HCT116 (cell line): ENCODE results near the gene FOXN1. TPM values are rescaled to one million over a fixed set of nuclear protein-coding genes. Genes with fewer than 3 reads are reported as not detected.

Experiments used
- ATAC-seq: fragments of 200-7000 bp; cut with Tn5 transposase; 2 replicates; pipeline ENCODE4 v1.9.1; 2020; ENCODE audit warnings: mild to moderate bottlenecking, moderate library complexity
- BruUV-seq: library from RNA; stranded (reverse); fragments of 400-500 nt; replicated peaks from 2 replicates; lab custom pipeline; 2021; lab: Mats Ljungman, UMichigan
- CTCF ChIA-PET: fragments of 300-600 bp; sonication (Branson Sonifier 250); formaldehyde crosslinking; loops from one replicate; lab custom pipeline; 2021; ENCODE audit warnings: antibody characterized with exemption; lab: Charles Lee
- POLR2A ChIA-PET: fragments of 300-600, 350-600 bp; sonication (Branson Sonifier 250); formaldehyde crosslinking; loops from one replicate; lab custom pipeline; 2021; ENCODE audit warnings: antibody characterized with exemption; lab: Charles Lee
- RAD21 ChIA-PET, 2 experiments: fragments of 300-600 bp; sonication (Branson Sonifier 250); formaldehyde crosslinking; loops; one replicate each; lab custom pipeline; 2023; ENCODE audit warnings: low total read pairs in 2 of 2; ENCODE audit not compliant: uncharacterized antibody in 2 of 2, unreplicated experiment in 2 of 2, low non-redundant PET in 1 of 2; lab: Charles Lee
- DNase-seq: peaks from one replicate; pipeline ENCODE4 v3.0.0-alpha.2; 2010; ENCODE audit warnings: low read depth, low spot score
- H2AFZ ChIP-seq: fragments of 200-600 bp; shearing (Covaris generic), sonication (generic); 2 replicates; pipeline ENCODE4 v1.6.1; 2017; ENCODE audit warnings: low read depth, mixed run types, mixed read lengths, antibody characterized with exemption, low read length; ENCODE audit not compliant: poor library complexity, severe bottlenecking
- H3K27ac ChIP-seq: 2 replicates; pipeline ENCODE4 v1.5.1; 2012; ENCODE audit warnings: low read depth, low read length
- H3K27me3 ChIP-seq: fragments of 200-600 bp; sonication (generic); 2 replicates; pipeline ENCODE4 v1.6.1; 2016; ENCODE audit warnings: mixed run types, low read length, mixed read lengths; ENCODE audit not compliant: insufficient read depth
- H3K36me3 ChIP-seq, 2 experiments: fragments of 200-500 bp in 1 of 2; fragments of 200-600 bp in 1 of 2; sonication (Bioruptor generic) in 1 of 2; sonication (generic) in 1 of 2; 2 replicates each; pipeline versions ENCODE4 v1.5.1 to v1.6.1; 2014 to 2016; ENCODE audit warnings: low read length in 2 of 2, inconsistent platforms in 1 of 2, mixed read lengths in 1 of 2, mixed run types in 1 of 2; ENCODE audit not compliant: insufficient read depth in 2 of 2, control insufficient read depth in 1 of 2
- H3K4me1 ChIP-seq, 2 experiments: fragments of 200-600 bp in 1 of 2; sonication (generic) in 1 of 2; 2 replicates each; pipeline versions ENCODE4 v1.5.1 to v1.6.1; 2012 to 2017; ENCODE audit warnings: low read length in 2 of 2, inconsistent platforms in 1 of 2, mild to moderate bottlenecking in 1 of 2, mixed read lengths in 1 of 2, mixed run types in 1 of 2, moderate library complexity in 1 of 2; ENCODE audit not compliant: insufficient read depth in 2 of 2, control insufficient read depth in 1 of 2
- H3K4me2 ChIP-seq: fragments of 200-600 bp; sonication (generic); 2 replicates; pipeline ENCODE4 v1.6.1; 2017; ENCODE audit warnings: mixed run types, low read length, mixed read lengths
- H3K4me3 ChIP-seq, 2 experiments: fragments of 200-600 bp in 1 of 2; sonication (generic) in 1 of 2; replicated peaks in 1 of 2; 2 replicates each; pipeline ENCODE4 v1.5.1; 2011 to 2016; ENCODE audit warnings: low read length in 2 of 2, control low read depth in 1 of 2, low read depth in 1 of 2, mild to moderate bottlenecking in 1 of 2, mixed read lengths in 1 of 2, mixed run types in 1 of 2
- H3K79me2 ChIP-seq: fragments of 200-600 bp; sonication (generic); 2 replicates; pipeline ENCODE4 v1.6.1; 2017; ENCODE audit warnings: mild to moderate bottlenecking, mixed run types, low read length, moderate library complexity, mixed read lengths; ENCODE audit not compliant: insufficient read depth
- H3K9ac ChIP-seq: fragments of 200-600 bp; sonication (generic); 2 replicates; pipeline ENCODE4 v1.6.1; 2016; ENCODE audit warnings: low read length, mixed read lengths
- H3K9me2 ChIP-seq: fragments of 200-600 bp; sonication (generic), shearing (Covaris generic); 2 replicates; pipeline ENCODE4 v1.6.1; 2017; ENCODE audit warnings: mixed run types, mild to moderate bottlenecking, moderate library complexity; ENCODE audit not compliant: insufficient read depth
- H3K9me3 ChIP-seq, 2 experiments: fragments of 200-500 bp in 1 of 2; fragments of 200-600 bp in 1 of 2; sonication (Bioruptor generic) in 1 of 2; sonication (generic) in 1 of 2; 2 replicates each; pipeline ENCODE4 v1.6.1; 2014 to 2017; ENCODE audit warnings: low read length in 2 of 2, mixed read lengths in 2 of 2, inconsistent platforms in 1 of 2, low read depth in 1 of 2, mild to moderate bottlenecking in 1 of 2, mixed run types in 1 of 2, moderate library complexity in 1 of 2; ENCODE audit not compliant: control insufficient read depth in 1 of 2, insufficient read depth in 1 of 2
- H4K20me1 ChIP-seq: fragments of 200-600 bp; sonication (generic), shearing (Covaris generic); 2 replicates; pipeline ENCODE4 v1.6.1; 2017; ENCODE audit warnings: mixed run types, mild to moderate bottlenecking, moderate library complexity; ENCODE audit not compliant: insufficient read depth
- EZH2 ChIP-seq: fragments of 200-600 bp; sonication (generic); IDR thresholded peaks from 2 replicates; pipeline ENCODE4 v1.6.1; 2017; ENCODE audit warnings: antibody characterized with exemption, mixed run types
- EZH2phosphoT487 ChIP-seq: fragments of 200-600 bp; IDR thresholded peaks from 2 replicates; pipeline ENCODE4 v1.6.1; 2018; ENCODE audit warnings: antibody characterized with exemption, borderline replicate concordance
- POLR2AphosphoS5 ChIP-seq: IDR thresholded peaks from 2 replicates; pipeline ENCODE4 v1.6.1; 2011; ENCODE audit warnings: mild to moderate bottlenecking, low read depth, low read length, moderate library complexity
- SIN3A ChIP-seq: IDR thresholded peaks from 2 replicates; pipeline ENCODE4 v1.6.1; 2012; ENCODE audit warnings: low read depth
- SRF ChIP-seq: IDR thresholded peaks from 2 replicates; pipeline ENCODE4 v1.6.1; 2012; ENCODE audit warnings: low read depth
- ZNF274 ChIP-seq: fragments of 200-500 bp; sonication (Bioruptor generic); IDR thresholded peaks from 2 replicates; pipeline ENCODE4 v1.6.1; 2014; ENCODE audit warnings: mild to moderate bottlenecking, low read depth, low read length, inconsistent platforms
- intact Hi-C: fragments of 100-400 bp; cut with micrococcal nuclease; formaldehyde crosslinking; loops from 2 replicates; pipeline ENCODE4 v1.10.0; 2022
- total RNA-seq: library from RNA; stranded (reverse); gene quantifications from one replicate; pipeline ENCODE4 v1.2.1, GENCODE V29; 2021; ENCODE audit not compliant: unreplicated experiment
- TF ChIP-seq, protein P1 (sequence below): IDR thresholded peaks from 2 replicates; pipeline ENCODE4 v1.6.1; 2012; ENCODE audit warnings: low read depth
- TF ChIP-seq, protein P2 (sequence below): IDR thresholded peaks from 2 replicates; pipeline ENCODE4 v1.6.1; 2011; ENCODE audit warnings: mild to moderate bottlenecking, low read length, moderate library complexity; ENCODE audit not compliant: insufficient replicate concordance; ENCODE audit errors: extremely low read depth

Gene FOXN1
- total RNA-seq, 1 experiment from 2014 or later: not detected

DNA sequence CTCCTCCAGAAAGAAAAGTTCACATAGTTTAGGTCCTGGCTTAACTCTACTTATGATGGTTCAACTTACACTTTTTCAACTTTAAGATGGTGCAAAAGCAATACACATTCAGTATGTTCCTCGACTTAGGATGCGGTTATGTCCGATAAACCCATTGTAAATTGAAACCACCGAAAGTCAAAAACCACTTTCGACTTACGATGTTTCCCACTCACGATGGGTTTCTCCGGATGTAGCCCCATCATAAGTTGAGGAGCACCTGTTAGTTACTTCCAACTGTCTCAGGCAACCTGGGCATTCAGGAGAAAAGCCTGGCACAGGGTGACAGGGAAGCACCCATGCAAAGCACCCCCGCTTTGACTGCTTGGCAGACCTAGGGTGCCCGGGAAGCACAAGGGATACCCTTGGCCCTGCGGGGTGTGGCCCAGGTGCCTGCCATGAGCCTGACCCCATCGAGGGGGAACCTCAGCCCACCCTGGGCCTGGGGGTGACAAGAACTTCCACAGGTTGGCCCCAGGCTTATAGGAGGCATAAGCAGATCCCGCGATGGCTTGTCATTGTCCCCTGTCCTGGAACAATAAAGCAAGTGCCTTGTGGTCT, 32.2 kb downstream of the FOXN1 start (continued):
- TF ChIP-seq, protein P1, sequence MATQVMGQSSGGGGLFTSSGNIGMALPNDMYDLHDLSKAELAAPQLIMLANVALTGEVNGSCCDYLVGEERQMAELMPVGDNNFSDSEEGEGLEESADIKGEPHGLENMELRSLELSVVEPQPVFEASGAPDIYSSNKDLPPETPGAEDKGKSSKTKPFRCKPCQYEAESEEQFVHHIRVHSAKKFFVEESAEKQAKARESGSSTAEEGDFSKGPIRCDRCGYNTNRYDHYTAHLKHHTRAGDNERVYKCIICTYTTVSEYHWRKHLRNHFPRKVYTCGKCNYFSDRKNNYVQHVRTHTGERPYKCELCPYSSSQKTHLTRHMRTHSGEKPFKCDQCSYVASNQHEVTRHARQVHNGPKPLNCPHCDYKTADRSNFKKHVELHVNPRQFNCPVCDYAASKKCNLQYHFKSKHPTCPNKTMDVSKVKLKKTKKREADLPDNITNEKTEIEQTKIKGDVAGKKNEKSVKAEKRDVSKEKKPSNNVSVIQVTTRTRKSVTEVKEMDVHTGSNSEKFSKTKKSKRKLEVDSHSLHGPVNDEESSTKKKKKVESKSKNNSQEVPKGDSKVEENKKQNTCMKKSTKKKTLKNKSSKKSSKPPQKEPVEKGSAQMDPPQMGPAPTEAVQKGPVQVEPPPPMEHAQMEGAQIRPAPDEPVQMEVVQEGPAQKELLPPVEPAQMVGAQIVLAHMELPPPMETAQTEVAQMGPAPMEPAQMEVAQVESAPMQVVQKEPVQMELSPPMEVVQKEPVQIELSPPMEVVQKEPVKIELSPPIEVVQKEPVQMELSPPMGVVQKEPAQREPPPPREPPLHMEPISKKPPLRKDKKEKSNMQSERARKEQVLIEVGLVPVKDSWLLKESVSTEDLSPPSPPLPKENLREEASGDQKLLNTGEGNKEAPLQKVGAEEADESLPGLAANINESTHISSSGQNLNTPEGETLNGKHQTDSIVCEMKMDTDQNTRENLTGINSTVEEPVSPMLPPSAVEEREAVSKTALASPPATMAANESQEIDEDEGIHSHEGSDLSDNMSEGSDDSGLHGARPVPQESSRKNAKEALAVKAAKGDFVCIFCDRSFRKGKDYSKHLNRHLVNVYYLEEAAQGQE: no peak
- TF ChIP-seq SIN3A (no peak), ZNF274 (no peak)

DNA sequence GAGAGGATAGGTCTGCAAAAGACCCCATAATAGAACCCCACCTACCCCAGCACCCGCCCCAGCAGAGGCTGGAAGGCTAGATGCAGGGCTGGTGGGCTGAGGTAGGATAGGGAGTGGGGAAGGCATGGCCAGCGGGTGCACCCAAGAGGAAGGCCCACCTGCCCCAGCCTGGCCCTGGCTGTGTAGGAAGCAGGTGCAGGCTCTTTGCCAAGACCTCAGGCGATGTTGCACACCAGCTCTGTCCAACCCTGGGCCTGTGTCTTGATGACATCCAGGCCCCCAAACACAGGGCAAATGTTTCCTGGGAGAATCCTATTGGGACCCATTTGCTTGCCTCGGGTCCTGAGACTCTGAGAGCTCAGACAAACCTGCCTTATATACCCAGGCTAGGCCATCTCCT, 34.1 kb downstream of the FOXN1 start:
- Histone ChIP-seq H3K4me3 (no peak overlapping the region), H4K20me1 (no peaks in the 10 kb centered on the region), H3K9ac (no peak overlapping the region), H3K27me3 (no peaks in the 10 kb centered on the region), H3K9me3 (no peaks in the 10 kb centered on the region), H3K36me3 (no peaks in the 10 kb centered on the region), H3K27ac (no peak overlapping the region), H3K79me2 (no peaks in the 10 kb centered on the region), H2AFZ (no peak overlapping the region), H3K9me2 (no peaks in the 10 kb centered on the region), H3K4me1 (no peaks in the 10 kb centered on the region), H3K4me2 (no peak overlapping the region)
- ATAC-seq (no peak), DNase-seq (no peak)
- POLR2A ChIA-PET: no interaction called here
- CTCF ChIA-PET: no interaction called here
- TF ChIP-seq SIN3A (no peak), SRF (no peak), EZH2 (no peak), POLR2AphosphoS5 (no peak), EZH2phosphoT487 (no peak)
- TF ChIP-seq, protein P2, sequence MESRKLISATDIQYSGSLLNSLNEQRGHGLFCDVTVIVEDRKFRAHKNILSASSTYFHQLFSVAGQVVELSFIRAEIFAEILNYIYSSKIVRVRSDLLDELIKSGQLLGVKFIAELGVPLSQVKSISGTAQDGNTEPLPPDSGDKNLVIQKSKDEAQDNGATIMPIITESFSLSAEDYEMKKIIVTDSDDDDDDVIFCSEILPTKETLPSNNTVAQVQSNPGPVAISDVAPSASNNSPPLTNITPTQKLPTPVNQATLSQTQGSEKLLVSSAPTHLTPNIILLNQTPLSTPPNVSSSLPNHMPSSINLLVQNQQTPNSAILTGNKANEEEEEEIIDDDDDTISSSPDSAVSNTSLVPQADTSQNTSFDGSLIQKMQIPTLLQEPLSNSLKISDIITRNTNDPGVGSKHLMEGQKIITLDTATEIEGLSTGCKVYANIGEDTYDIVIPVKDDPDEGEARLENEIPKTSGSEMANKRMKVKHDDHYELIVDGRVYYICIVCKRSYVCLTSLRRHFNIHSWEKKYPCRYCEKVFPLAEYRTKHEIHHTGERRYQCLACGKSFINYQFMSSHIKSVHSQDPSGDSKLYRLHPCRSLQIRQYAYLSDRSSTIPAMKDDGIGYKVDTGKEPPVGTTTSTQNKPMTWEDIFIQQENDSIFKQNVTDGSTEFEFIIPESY: no peak
- RAD21 ChIA-PET: no interaction called here
- no TSS peak for BruUV-seq
- intact Hi-C loops: loop anchor here (1.0 kb wide), 1 partner anchor 46 kb away; no protein-coding TSS in a partner anchor
